SK-N-SH (cell line): ENCODE data around the gene ITPRIPL2.

ENCODE experiments used
- FOXM1 ChIP-seq: IDR thresholded peaks from 2 replicates; pipeline ENCODE4 v1.4.0; 2012; ENCODE audit warnings: low read depth, mild to moderate bottlenecking
- JUND ChIP-seq: IDR thresholded peaks from 2 replicates; pipeline ENCODE4 v1.4.0; 2012
- MAX ChIP-seq: IDR thresholded peaks from 2 replicates; pipeline ENCODE4 v1.4.0; 2012; ENCODE audit warnings: low read depth
- RAD21 ChIP-seq: IDR thresholded peaks from 2 replicates; pipeline ENCODE4 v1.6.1; 2012; ENCODE audit warnings: mild to moderate bottlenecking, low read length
- RFX5 ChIP-seq: IDR thresholded peaks from 2 replicates; pipeline ENCODE4 v1.6.1; 2012; ENCODE audit warnings: mild to moderate bottlenecking, improper control_type of control experiment, low read length
- SIN3A ChIP-seq: IDR thresholded peaks from 2 replicates; pipeline ENCODE4 v1.6.1; 2012; ENCODE audit warnings: low read depth, mild to moderate bottlenecking, low read length, moderate library complexity, borderline replicate concordance
- SMC3 ChIP-seq: IDR thresholded peaks from 2 replicates; pipeline ENCODE4 v1.6.1; 2012; ENCODE audit warnings: low read depth, low read length, improper control_type of control experiment
- USF2 ChIP-seq: fragments of 150-350 bp; IDR thresholded peaks from 2 replicates; pipeline ENCODE4 v1.6.1; 2017; ENCODE audit warnings: antibody characterized with exemption, low read length, low read depth, borderline replicate concordance

- TF ChIP-seq SIN3A (no peak), SMC3 (no peak), MAX (no peak), RFX5 (no peak), FOXM1 (no peak), RAD21 (no peak), USF2 (no peak), JUND (no peak)
These were observed 18.5 kb downstream of the ITPRIPL2 start for GRCh38 chr16:19132255-19132654.
